ENCODE results near the gene OTOP2.
A peak's percentile ranks its signal among the peaks of the same experiment; 100 is the strongest.

The OTOP2 gene

DNA sequence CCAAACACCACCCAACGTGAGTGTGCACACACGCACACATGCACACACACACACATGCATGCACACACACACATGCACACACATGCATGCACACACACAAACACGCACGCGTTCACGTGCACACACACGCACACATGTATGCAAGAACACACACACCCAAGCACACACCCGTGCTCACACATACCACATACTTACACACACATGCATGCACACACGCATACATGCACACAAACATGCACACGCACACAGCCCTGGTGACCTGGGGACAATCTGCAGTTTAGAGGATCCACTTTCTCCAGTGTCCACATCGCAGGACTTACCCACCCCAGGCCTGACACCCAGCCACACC lies 7.2 kb upstream of the OTOP2 start:
- TF ChIP-seq, protein P1, sequence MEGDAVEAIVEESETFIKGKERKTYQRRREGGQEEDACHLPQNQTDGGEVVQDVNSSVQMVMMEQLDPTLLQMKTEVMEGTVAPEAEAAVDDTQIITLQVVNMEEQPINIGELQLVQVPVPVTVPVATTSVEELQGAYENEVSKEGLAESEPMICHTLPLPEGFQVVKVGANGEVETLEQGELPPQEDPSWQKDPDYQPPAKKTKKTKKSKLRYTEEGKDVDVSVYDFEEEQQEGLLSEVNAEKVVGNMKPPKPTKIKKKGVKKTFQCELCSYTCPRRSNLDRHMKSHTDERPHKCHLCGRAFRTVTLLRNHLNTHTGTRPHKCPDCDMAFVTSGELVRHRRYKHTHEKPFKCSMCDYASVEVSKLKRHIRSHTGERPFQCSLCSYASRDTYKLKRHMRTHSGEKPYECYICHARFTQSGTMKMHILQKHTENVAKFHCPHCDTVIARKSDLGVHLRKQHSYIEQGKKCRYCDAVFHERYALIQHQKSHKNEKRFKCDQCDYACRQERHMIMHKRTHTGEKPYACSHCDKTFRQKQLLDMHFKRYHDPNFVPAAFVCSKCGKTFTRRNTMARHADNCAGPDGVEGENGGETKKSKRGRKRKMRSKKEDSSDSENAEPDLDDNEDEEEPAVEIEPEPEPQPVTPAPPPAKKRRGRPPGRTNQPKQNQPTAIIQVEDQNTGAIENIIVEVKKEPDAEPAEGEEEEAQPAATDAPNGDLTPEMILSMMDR (IDR thresholded peaks at IDR 0.05; ENCODE audit: low read depth, low read length, missing control alignments): no peak
- no peak for DNase-seq
- Histone ChIP-seq H3K36me3 (replicated peaks) (no peaks in the 10 kb centered on the region), H3K27me3 (replicated peaks) (peaks cover 25% of the 10 kb centered on the region), H3K27ac (no peak overlapping the region), H3K4me3 (ENCODE audit: low read depth, low read length) (no peak overlapping the region)
- in situ Hi-C loops (cut with HindIII; ENCODE audit: low pct_ligation_motif_present, low sequenced_read_pairs): no loop called here

DNA sequence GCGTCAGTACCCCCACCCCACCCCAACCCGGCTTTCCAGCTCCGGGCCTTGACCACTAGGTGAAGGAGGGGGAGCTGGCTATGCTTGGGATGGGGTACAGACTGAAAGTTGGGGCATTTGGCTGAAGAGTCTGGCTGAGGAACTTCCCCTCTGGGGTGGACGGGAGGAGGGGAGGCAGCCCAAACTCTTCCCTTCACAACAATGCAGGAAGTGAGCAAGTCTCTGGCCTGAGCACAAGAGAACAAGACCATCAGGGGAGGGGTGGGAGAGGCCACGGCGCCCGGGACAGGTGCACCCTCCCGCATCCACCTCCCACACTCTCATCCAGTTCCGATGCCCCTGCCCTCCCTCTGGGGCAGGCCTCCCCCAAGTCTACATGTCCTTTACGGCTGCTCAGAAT lies 6.6 kb upstream of the OTOP2 start:
- H3K36me3 ChIP-seq (replicated peaks): no peaks in the 10 kb centered on the region
- in situ Hi-C loops (cut with HindIII; ENCODE audit: low pct_ligation_motif_present, low sequenced_read_pairs): no loop called here
- no peak overlapping the region for H3K27ac ChIP-seq
- H3K4me3 ChIP-seq (ENCODE audit: low read depth, low read length): no peak overlapping the region
- peaks cover 28% of the 10 kb centered on the region for H3K27me3 ChIP-seq (replicated peaks)
- TF ChIP-seq, protein P1 (IDR thresholded peaks at IDR 0.05; ENCODE audit: low read depth, low read length, missing control alignments): no peak
- DNase-seq: no peak

DNA sequence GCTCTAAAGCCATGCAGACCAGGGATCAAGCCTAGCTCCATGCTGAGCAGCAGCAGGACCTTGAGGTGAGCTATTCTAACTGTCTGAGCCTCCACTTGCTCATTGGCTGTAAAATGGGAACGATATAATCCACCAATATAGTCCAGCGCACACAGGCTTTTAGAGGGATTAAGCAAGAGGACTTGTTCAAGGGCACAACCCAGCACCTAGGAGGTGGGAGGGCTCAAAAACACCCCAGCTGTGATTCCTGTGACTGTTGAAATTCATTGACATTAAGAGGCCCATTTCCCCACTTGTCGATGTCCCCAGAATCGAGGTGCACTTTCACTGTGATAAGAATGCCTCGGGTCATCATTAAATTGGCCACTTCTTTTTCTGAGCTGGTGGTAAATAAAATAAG lies 5.2 kb upstream of the OTOP2 start:
- Histone ChIP-seq H3K36me3 (replicated peaks) (no peaks in the 10 kb centered on the region), H3K27ac (no peak overlapping the region), H3K4me3 (ENCODE audit: low read depth, low read length) (no peak overlapping the region), H3K27me3 (replicated peaks) (peaks cover 40% of the 10 kb centered on the region)
- in situ Hi-C loops (cut with HindIII; ENCODE audit: low pct_ligation_motif_present, low sequenced_read_pairs): no loop called here
- TF ChIP-seq, protein P1 (IDR thresholded peaks at IDR 0.05; ENCODE audit: low read depth, low read length, missing control alignments): no peak
- DNase-seq: no peak

DNA sequence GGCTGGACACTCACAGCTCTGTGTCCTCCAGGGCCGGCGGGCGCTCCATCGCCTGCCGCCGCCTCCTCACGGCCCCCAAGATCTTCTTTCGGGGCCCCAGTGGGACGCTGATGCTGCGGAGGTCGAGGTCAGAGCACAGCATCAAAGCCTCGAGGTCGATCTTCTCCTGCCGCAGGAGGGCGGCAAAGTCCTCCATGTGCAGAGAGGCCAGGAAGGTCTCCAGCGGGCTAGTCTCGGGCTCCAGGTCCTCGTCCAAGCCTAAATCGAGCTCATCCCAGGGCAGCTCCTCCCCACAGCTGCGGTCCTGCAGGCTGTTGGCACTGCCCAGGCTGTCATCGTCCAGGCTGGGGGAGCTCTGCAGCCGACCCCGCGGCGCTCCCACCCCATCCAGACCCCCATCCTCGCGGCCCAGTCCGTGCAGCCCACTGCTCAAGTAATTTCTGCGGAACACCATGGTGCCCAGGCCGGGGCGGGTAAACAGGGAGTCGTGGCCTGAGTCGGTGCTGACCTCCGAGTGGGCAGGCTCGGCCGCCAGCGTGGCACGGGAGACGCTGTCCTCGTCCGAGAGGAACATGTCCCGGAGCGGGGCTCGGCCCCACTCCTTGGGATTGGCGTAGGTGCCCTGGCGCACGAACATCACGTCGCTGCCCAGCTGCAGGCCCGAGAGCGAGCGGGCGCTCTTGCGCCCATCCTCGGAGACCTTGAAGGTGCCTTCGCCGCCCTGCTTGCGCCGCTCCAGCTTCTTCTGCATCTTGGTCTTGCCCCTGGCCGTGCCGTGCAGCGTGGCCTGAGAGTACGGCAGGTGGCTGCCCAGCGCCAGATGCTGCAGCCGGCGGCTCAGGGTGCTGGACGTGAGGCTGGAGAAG lies 4.4 kb upstream of the OTOP2 start:
- TF ChIP-seq, protein P1 (IDR thresholded peaks at IDR 0.05; ENCODE audit: low read depth, low read length, missing control alignments): peak; percentile 38
- no peaks in the 10 kb centered on the region for H3K36me3 ChIP-seq (replicated peaks)
- DNase-seq: no peak
- no peak overlapping the region for H3K4me3 ChIP-seq (ENCODE audit: low read depth, low read length)
- H3K27me3 ChIP-seq (replicated peaks): peaks cover 48% of the 10 kb centered on the region
- in situ Hi-C loops (cut with HindIII; ENCODE audit: low pct_ligation_motif_present, low sequenced_read_pairs): no loop called here
- H3K27ac ChIP-seq: no peak overlapping the region

DNA sequence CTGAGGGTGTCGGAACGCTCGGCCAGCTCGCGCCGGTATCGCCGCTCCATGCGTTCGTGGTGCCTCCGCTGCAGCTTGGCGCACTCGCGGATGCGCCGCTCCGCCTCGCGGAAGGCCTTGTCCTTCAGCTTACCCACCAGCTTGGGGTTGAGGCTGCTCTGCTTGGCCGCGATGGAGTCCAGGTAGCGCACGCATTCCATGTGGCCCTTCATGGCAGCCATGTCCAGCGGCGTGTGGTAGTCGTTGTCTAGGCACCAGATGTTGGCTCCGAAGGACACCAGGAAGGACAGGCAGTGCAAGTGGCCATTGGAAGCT lies 3.8 kb upstream of the OTOP2 start:
- no peaks in the 10 kb centered on the region for H3K36me3 ChIP-seq (replicated peaks)
- no peak for DNase-seq
- H3K4me3 ChIP-seq (ENCODE audit: low read depth, low read length): no peak overlapping the region
- peaks cover 52% of the 10 kb centered on the region for H3K27me3 ChIP-seq (replicated peaks)
- no peak overlapping the region for H3K27ac ChIP-seq
- in situ Hi-C loops (cut with HindIII; ENCODE audit: low pct_ligation_motif_present, low sequenced_read_pairs): no loop called here
- TF ChIP-seq, protein P1 (IDR thresholded peaks at IDR 0.05; ENCODE audit: low read depth, low read length, missing control alignments): no peak

DNA sequence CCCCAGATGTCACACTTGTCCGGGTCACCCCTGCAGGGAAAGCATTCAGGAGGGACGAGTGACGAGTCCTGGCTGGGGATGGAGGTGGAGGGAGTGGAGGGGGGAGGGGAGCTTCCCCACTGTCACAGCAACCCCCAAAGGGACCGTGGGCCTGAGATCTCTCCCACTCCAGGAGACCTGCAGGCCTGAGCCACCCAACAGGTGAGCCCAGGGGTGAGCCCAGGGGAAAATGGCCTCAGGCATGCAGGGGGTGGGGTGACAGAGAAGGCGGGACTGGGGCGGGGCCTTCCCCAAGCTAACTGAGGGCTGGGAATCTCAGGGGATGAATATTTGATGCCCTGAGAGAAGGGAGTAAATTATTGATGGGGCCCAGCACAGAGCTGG lies 3.4 kb upstream of the OTOP2 start:
- H3K27me3 ChIP-seq (replicated peaks): peaks cover 56% of the 10 kb centered on the region
- in situ Hi-C loops (cut with HindIII; ENCODE audit: low pct_ligation_motif_present, low sequenced_read_pairs): no loop called here
- no peak for DNase-seq
- no peaks in the 10 kb centered on the region for H3K36me3 ChIP-seq (replicated peaks)
- no peak overlapping the region for H3K4me3 ChIP-seq (ENCODE audit: low read depth, low read length)
- TF ChIP-seq, protein P1 (IDR thresholded peaks at IDR 0.05; ENCODE audit: low read depth, low read length, missing control alignments): no peak
- H3K27ac ChIP-seq: no peak overlapping the region
